ENCODE measurements around the gene ANKRD42.
"Not testable (repeated sequence)": the region's sequence is repeated elsewhere in the genome, so short reads cannot be mapped to it uniquely, and the experiment has no call there.

Gene ANKRD42

DNA sequence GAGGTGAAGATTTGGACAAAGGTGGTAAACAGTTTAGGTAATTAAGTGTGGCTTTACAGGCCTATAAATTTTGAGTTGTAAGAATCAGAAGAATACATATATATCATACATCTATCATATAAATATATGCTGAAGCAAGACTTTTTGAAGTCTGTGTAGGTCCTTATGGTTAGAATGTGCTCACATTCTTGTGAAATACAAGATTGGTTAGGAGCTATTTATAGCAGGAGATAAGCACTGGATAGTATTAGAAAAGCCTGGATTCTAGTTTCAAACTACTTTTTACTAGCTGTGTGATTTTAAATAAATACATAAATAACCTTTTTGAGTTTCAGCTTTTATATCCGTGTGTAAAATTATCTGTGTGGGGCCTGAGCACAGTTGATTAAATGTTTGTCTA lies 42.3 kb downstream of the ANKRD42 start:
- DNase-seq (ENCODE audit: extremely low read depth in 1 of 2, low read depth in 1 of 2) = no peak

DNA sequence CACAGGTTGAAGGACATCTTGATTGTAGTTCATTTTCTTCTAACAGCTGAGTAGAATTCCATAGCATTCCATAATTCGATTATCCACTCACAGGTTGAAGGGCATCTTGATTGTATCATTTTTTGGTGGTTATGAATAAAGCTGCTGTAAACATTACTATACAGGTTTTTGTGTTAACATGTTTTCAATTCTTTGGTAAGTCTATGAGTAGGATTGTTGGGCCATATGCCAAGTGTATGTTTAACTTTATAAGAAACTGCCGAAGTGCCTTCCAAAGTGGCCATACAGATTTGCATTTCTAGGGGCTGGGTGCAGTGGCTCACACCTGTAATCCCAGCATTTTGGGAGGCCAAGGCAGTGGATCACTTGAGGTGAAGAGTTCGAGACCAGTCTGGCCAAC lies 44.6 kb downstream of the ANKRD42 start:
- no peak for DNase-seq (ENCODE audit: extremely low read depth in 1 of 2, low read depth in 1 of 2)

DNA sequence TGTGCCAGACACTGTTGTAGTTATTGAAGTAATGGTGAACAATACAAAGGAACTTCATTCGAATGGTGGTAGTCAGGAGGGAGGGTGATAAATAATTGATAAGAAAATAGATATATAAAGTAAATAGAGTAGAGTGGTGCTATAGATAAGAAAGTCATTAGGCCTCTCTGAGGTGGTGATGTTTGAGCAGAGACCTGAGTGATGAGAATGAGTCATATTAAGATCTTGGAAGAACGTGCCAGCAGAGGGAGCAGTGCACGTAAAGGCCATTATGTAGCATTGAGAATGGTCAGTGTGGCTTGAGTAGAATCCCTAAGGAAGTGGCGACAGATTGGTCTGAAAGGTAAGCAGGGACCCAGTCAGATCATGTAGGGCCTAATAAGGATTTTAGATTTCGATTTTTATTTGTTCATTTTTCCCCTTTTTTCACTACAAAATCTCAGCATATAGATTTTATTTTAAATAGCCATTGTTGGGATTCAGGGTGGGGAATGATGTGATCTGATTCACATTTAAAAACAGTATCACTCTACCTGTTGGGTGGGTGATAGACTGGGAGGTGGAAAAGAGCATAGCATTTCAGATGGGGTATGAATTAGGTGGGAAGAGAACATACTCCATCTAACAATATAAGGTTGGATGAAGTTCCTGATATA lies 47.9 kb downstream of the ANKRD42 start:
- no peak for DNase-seq (ENCODE audit: extremely low read depth in 1 of 2, low read depth in 1 of 2)

DNA sequence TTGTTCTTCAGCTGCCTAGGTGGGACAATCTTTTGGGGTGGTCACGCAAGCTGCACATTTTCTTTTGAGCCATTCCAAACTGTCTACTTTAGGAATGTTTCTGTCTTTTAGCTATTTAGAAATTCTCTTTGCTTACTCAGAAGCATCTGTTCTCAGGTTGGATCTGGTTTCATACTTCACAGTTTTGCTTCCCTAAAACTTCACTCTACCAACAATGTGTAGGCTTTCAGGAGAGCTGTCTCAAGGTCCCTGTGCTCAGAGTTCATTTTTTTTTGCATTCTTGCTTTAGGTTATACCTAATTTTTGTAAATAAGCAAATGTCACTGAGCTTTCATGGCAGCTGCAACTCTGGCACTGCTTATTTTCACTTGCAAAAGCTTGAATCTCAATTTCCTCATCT lies 55.9 kb downstream of the ANKRD42 start:
- DNase-seq (ENCODE audit: extremely low read depth in 1 of 2, low read depth in 1 of 2) = no peak

DNA sequence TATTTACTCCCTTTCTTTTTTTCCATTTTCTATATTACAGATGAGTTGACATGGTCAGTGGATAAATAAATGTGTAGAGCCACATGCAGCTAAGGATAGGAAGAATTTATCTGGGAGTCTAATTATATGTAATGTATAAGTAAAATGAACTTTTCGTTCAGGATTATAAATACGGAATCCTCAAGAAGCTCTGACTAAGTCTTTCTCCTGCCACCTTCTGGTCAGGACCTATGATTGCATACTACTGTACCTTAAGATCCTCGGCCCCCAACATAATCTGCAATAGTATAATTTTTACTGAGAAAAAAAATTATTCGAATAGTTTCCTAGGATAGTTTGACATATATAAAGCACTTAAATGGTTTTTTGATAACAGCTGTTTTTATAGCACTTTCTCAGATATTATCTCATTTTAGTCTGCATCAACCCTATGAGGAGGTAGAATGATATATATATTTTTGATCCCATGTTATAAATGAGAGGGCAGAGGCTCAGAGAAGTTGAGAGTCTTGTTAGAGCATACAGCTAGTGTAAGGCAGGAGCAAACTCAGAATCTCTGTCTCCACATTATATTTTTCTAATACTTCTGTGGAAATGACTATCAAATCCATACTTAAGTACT lies 56.6 kb downstream of the ANKRD42 start:
- no peak for DNase-seq (ENCODE audit: extremely low read depth in 1 of 2, low read depth in 1 of 2)

DNA sequence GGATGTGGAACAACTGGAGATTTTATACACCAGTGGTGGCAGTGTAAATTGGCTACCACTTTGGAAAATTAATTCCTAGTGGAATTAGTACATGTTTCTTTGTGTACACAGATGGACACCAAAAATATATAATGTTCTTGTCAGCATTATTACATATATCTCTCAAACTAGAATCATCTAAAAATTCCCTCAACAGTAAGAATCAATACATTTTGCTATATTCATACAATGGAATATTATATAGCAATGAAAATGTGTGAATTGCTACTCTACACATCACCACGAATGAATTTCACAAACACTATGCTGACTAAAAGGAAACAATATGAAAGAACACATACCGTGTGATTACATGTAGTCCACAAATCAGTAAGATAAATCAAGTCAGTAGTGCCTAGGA lies 58.8 kb downstream of the ANKRD42 start:
- DNase-seq (ENCODE audit: extremely low read depth in 1 of 2, low read depth in 1 of 2) = no peak

DNA sequence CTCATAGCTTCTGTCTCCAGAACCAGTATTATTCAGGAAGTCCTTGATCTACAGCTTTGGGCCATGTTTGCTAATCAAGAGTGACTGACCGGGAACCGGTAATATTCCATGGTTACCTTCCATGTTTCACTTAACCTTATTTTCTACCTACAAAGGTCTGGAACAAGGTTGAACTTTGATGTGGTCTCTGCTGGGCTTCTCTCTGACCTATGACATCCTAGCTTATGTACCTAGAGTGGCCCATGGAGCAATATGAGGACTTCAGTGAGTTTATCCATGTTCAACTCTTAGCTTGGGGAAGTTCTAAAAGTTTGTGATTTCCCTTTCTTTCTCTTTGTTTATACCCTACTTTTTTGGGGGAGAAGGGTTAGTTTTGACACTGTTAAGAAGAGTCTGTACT lies 59.4 kb downstream of the ANKRD42 start:
- DNase-seq (ENCODE audit: extremely low read depth in 1 of 2, low read depth in 1 of 2) = no peak

DNA sequence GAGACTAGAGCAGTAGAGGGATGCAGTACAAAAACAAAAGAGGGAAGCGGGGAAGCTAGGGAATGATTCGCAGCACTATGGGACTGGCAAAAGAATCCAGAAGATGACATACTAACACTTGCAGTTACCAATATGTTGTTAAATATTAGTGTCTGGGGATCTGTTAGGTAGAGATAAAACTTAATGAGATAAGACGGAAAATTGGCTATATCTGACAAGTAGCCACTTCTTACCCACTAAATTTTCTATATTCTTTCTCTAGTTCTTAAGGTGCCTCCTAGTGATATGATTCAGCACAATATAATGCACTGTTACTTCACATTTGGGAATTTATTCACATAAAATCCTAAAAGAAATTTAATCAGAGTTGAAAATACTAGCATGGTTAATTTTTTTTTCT lies 61.9 kb downstream of the ANKRD42 start:
- no peak for DNase-seq (ENCODE audit: extremely low read depth in 1 of 2, low read depth in 1 of 2)

DNA sequence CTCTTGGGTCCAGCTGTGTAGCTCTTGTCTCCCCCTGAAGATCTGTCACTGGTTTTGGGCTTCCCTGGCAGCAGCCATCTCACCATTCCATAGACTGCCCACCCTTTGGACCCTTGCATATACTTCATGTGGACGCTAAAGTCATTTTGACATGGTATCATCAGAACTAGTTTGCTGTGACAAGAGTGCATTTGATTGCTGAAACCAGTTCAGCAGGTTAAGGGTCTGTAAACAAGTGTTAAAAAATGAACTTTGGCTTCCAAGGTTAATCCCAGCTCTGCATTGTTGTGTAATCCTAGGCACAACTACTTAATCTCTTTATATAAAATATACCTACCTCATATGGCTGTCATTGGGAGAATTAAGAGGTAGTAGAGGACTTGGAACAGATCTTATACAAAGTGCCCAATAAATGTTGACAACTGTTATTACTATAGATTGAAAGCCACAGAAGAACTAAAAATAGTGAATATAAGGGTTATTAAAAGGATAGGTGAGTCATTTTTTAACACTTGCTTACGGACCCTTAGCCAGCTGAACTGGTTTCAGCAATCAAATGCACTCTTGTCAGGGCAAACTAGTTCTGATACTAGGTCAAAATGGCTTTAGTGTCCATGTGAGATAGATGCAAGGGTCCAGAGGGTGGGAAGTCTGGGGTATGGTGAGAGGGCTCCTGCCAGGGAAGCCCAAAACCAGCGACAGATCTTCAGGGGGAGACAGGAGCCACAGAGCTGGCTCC lies 63.3 kb downstream of the ANKRD42 start:
- no peak for DNase-seq (ENCODE audit: extremely low read depth in 1 of 2, low read depth in 1 of 2)

DNA sequence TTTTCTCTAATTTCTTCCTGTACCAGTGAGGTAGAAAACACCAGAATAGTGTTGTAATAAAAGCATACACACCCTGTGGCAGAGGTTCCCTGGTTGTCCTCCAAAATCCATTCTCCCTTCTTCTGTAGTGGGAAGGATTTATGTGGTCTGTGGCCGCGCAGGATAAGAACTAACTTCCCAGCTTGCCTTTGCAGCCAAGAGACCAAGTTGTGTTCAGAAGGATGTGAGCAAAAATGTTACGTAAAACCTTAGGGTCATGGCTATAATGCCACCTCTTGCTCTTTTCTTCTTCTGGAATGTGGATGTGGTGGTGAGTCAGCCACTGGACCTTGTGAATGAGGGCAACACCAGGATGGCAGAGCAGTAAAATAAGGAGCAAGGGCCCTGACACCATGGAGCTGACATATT lies 64.3 kb downstream of the ANKRD42 start:
- no peak for DNase-seq (ENCODE audit: extremely low read depth in 1 of 2, low read depth in 1 of 2)

DNA sequence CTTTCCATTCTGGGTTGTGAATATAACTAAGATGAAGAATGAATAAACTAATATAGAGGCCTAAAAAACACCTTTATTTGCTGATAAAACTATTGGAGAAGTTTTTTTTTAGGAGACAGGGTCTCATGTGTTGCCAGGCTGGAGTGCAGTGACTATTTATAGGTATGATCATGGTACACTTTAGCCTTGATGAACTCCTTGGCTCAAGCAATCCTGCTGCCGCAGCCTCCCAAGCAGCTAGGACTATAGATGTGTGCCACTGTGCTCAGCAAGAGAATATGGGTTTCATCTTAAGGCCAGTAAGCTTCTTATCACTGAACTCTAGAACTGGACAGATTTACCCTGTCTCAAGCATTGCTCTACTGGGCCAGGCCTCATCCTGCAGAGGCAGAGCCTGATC lies 66.0 kb downstream of the ANKRD42 start:
- DNase-seq (ENCODE audit: extremely low read depth in 1 of 2, low read depth in 1 of 2) = no peak

DNA sequence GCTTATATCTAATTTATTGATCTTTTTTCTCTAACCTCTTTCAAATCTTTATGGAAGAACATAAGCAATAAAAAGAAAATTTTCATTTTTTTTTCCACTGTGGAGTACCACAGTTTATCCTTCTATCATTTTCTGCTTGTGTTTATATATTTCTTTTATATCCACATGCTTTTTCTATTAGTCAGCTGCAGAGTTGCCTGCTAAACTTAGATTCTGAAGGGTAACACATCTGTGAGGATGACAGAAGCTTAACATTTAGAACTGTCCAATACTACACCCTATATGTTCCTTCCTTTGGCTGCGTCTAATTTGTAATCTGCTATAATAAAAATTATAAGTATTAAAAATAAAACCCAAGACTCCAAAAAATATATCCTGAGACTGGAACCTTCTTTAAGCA lies 71.8 kb downstream of the ANKRD42 start:
- no peak for DNase-seq (ENCODE audit: extremely low read depth in 1 of 2, low read depth in 1 of 2)

DNA sequence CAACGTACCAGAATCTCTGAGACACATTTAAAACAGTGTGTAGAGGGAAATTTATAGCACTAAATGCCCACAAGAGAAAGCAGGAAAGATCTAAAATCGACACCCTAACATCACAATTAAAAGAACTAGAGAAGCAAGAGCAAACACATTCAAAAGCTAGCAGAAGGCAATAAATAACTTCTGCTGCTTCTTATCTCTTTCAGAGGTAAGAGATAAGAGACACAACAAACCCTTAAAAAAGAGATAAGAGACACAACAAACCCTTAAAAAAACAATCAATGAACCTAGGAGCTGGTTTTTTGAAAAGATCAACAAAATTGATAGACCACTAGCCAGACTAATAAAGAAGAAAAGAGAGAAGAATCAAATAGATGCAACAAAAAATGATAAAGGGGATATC lies 75.6 kb downstream of the ANKRD42 start:
- DNase-seq (ENCODE audit: extremely low read depth in 1 of 2, low read depth in 1 of 2) = not testable (repeated sequence)

DNA sequence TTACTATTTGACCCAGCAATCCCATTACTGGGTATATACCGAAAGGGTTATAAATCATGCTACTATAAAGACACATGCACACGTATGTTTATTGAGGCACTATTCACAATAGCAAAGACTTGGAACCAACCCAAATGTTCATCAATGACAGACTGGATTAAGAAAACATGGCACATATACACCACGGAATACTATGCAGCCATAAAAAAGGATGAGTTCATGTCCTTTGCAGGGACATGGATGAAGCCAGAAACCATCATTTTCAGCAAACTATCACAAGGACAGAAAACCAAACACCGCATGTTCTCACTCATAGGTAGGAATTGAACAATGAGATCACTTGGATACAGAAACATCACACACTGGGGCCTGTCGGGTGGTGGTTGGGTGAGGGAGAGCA lies 78.2 kb downstream of the ANKRD42 start:
- DNase-seq (ENCODE audit: extremely low read depth in 1 of 2, low read depth in 1 of 2) = not testable (repeated sequence)

DNA sequence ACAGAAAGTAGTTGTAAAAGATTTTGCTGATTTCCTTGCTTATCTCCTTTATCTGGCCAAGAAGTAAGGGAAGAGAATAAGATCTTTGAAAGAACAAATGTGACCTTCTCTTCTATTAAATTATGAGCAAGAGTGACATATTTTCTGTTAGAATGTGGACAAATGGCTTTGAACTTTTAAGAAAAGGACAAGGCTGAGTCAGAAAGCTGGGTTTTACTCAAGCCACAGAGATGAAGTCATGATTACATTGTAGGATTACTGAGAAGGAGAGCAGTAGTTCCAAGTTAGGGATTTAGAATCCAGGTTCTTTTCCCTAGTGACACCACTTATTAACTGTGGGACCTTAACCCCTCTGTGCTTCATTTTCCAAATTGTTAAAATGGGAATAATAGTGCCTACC lies 79.1 kb downstream of the ANKRD42 start:
- DNase-seq (ENCODE audit: extremely low read depth in 1 of 2, low read depth in 1 of 2) = no peak

DNA sequence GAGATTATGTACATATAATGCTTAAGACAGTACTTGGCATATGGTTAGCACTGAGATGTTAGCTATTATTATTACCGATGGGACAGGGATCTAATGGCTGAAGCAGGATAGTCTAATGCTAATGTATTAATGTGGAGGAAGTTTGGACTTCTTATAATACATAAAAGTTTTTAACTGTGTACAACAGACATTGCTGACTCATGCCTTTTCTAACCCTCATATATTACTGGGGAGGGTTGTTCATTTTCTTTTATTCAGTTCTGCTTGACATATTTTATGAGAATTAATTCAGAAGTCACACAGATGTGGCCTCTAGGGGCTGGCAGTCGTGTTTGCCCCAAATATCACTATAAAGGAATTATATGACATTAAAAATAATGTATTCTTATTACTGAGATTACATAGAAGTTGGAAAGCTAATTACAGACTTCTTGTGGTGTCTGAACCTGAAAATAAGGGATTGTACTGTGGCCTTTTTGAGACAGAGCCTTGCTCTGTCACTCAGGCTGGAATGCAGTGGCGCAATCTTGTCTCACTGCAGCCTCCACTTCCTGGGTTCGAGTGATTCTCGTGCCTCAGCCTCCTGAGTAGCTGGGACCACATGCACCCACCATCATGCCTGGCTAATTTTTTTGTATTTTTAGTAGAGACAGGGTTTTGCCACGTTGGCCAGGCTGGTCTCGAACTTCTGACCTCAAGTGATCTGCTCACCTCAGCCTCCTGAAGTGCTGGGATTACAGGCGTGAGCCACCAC lies 82.6 kb downstream of the ANKRD42 start:
- DNase-seq (ENCODE audit: extremely low read depth in 1 of 2, low read depth in 1 of 2) = no peak

DNA sequence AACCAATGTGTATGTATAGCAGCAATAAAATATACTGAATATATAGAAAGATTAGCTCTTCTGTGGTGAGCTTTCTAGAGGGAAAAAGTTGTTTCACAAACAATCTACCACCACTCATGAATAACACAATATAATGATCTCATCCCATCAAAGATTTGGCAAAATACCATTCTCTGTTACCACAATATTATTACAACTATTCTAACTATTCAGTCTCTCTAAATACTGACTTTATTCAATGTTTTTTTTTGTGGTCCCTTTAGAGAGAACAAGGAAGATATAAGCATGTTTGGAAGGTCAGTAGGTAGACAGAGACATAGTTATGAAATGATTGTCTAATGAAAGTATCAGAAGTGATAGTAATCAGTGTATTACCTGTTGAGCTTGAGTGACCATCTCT lies 84.8 kb downstream of the ANKRD42 start:
- DNase-seq (ENCODE audit: extremely low read depth in 1 of 2, low read depth in 1 of 2) = no peak

DNA sequence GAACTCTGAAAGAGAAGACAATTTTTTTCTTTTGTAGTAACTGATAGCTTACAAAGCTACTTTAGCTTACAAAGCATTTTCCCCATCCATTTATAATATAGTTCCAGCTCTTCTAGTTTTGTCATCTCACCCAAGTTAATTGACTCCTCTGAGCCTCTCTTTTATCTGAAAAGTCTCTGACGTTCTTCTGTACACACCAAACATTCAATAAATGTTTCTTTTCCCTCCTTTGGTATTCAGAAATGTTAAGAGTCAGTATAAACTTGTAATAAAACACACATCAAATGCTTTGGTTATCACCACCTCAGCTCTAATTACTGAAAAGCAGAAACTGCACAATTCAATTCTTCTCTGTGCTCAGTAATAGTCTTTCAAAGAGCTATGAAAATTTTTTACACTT lies 86.7 kb downstream of the ANKRD42 start:
- no peak for DNase-seq (ENCODE audit: extremely low read depth in 1 of 2, low read depth in 1 of 2)

DNA sequence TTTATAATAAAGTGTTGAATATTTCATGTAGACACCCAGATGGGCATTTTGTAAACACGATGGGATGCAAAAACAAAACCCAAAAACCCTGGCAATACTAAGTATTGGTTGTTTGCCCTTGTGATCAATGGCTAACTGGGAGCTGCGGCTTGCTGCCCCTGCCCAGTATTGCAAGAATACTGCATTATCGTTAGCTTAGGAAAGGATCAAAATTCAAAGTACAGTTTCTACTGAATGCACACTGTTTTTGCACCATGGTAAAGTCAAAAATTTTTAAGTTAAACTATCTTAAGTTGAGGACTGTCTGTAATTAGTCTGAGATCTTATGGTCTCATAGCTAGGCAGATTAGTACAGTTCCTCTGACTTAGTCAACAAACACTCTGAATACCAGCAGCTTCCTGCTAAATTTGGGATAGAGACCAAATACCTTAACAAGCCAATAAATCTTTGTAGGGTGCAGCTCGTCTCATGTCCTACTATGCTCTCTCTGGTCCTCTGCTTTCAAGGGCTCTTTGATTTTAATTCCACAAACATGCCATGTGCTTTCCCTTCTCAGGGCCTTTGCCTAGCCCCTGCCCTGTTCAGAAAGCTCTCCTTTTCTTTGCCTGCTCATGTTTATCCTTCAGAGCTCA lies 88.7 kb downstream of the ANKRD42 start:
- no peak for DNase-seq (ENCODE audit: extremely low read depth in 1 of 2, low read depth in 1 of 2)

DNA sequence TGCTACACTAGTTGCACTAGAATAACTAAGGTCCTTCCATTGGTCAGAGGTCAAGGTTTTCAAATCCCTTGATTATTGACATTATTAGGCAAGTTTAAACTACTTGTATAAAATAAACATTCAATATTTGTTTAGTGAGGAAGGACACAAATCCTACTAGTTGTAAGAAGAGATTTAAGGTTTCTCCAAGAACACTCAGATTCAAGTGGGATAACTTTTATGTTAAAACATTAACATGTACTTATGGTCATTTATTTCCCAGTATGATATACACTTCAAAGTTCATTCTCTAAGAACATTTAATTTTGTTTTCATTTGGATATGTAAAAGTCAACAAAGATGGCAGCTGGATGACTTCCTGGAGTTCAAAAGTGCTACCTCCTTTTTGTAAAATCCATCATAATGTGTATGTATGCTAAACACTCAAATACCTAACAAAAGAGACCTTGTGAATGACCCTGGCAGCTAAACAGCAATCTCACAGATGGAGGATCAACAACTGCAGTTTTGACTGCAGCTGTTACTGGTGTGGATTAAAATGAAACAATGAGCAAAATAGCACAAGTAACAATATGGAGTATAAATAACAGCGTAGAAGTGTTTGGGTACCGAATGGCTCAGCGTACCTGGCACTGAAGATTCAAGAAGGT lies 91.1 kb downstream of the ANKRD42 start:
- no peak for DNase-seq (ENCODE audit: extremely low read depth in 1 of 2, low read depth in 1 of 2)

All from activated CD8-positive, alpha-beta memory T cell treated with anti-CD3 and anti-CD28 coated beads for 1 hour (primary cell).